Left lung (tissue), 10 donors: ENCODE data around the gene SLC14A1. TPM values are rescaled to one million over a fixed set of nuclear protein-coding genes. Genes with fewer than 3 reads are reported as not detected.
A peak's percentile ranks its signal among the peaks of the same experiment; 100 is the strongest.

ENCODE experiments used
- ATAC-seq: fragments of 200-7000 bp; cut with Tn5 transposase; one replicate; pipeline ENCODE4 v1.9.1; 2020; ENCODE audit warnings: moderate library complexity
- DNase-seq, 4 donors: peaks; one replicate each; pipeline ENCODE4 v3.0.0-alpha.2; 2013 to 2020
- H3K27ac ChIP-seq, 2 donors: fragments of 200-600 bp; sonication (generic) in 1 of 2; one replicate each; pipeline versions ENCODE4 v1.5.0 to v1.8.0; 2020 to 2021
- H3K27me3 ChIP-seq, 2 donors: fragments of 200-600 bp; sonication (generic) in 1 of 2; one replicate each; pipeline versions ENCODE4 v1.5.0 to v1.8.0; 2020 to 2021
- H3K36me3 ChIP-seq, 2 donors: fragments of 200-600 bp; sonication (generic) in 1 of 2; one replicate each; pipeline versions ENCODE4 v1.5.0 to v1.8.0; 2020 to 2021
- H3K4me1 ChIP-seq, 2 donors: fragments of 200-600 bp; one replicate each; pipeline ENCODE4 v1.8.0; 2021
- H3K4me3 ChIP-seq, 2 donors: fragments of 200-600 bp; sonication (generic) in 1 of 2; one replicate each; pipeline versions ENCODE4 v1.5.0 to v1.8.0; 2020 to 2021; ENCODE audit warnings: mild to moderate bottlenecking in 1 of 2
- H3K9me3 ChIP-seq, 2 donors: fragments of 200-600 bp; sonication (generic) in 1 of 2; one replicate each; pipeline versions ENCODE4 v1.5.0 to v1.8.0; 2020 to 2021
- CTCF ChIP-seq, 2 donors: fragments of 200-600 bp; sonication (generic) in 1 of 2; IDR thresholded peaks; one replicate each; pipeline versions ENCODE4 v1.5.0 to v1.8.0; 2021; ENCODE audit warnings: antibody characterized with exemption in 2 of 2
- intact Hi-C, 2 donors: fragments of 100-400 bp; cut with DNase I; formaldehyde crosslinking; loops; one replicate each; pipeline versions ENCODE4 v1.11.2 to v1.14.2; 2022
- polyA plus RNA-seq, 6 donors: library from polyadenylated mRNA; unstranded; fragments of 120-200 nt; gene quantifications; one replicate each; pipeline ENCODE4 v1.2.1, GENCODE V29; 2013; ENCODE audit not compliant: insufficient read length in 6 of 6
- total RNA-seq, 2 donors: library from RNA; stranded (reverse); fragmentation: NEBNext Ultra II Directional; extraction: Animal tissue kit (Norgen Biotek cat#: 25700); gene quantifications; one replicate each; pipeline ENCODE4 v1.2.1, GENCODE V29; 2021
- donor health status: DM: no; HTN: yes; CAD: no.
- donor health status: DM: no; HTN: no; CAD: no.

SLC14A1 gene
- total and polyA plus RNA-seq, 8 donors, result 0.86 to 3.1 (median 1.6) TPM

- Histone ChIP-seq H3K27ac (no peak overlapping the region), H3K27me3 (no peaks in the 10 kb centered on the region), H3K36me3 (no peaks in the 10 kb centered on the region), H3K4me3 (no peak overlapping the region), H3K9me3 (no peaks in the 10 kb centered on the region), H3K4me1 (no peaks in the 10 kb centered on the region)
- ATAC-seq (no peak), DNase-seq (no peak)
- intact Hi-C loops, result no loop called here
- no peak for TF ChIP-seq CTCF (IDR thresholded peaks at IDR 0.05)
Observed at GRCh38 chr18:45715212-45715780, 8.7 kb upstream of the SLC14A1 start.

DNA sequence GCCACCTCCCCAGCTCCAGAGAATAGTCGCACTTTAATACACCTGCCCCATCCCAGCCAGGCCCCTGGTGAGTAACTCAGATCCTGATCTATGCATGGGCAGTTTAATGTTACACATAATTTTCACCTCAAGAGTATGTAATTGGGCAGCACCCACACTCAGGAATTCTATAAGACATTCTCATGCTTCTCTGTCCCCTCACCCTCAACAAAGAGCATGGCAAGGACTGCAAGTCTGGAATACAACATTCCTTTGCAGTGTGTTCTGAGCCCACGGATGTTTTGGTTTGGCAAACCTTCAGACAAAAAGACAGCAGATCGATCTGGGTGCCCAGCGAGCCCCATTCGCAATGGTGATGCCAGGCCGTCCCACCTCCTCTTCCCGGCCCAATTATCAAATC is 4.9 kb upstream of the SLC14A1 start:
- ATAC-seq, result no peak
- Histone ChIP-seq H3K4me1 (no peaks in the 10 kb centered on the region), H3K36me3 (no peaks in the 10 kb centered on the region), H3K4me3 (no peak overlapping the region), H3K27ac (no peak overlapping the region), H3K9me3 (no peaks in the 10 kb centered on the region), H3K27me3 (no peaks in the 10 kb centered on the region)
- DNase-seq, result no peak
- intact Hi-C loops, result no loop called here
- no peak for TF ChIP-seq CTCF (IDR thresholded peaks at IDR 0.05)

DNA sequence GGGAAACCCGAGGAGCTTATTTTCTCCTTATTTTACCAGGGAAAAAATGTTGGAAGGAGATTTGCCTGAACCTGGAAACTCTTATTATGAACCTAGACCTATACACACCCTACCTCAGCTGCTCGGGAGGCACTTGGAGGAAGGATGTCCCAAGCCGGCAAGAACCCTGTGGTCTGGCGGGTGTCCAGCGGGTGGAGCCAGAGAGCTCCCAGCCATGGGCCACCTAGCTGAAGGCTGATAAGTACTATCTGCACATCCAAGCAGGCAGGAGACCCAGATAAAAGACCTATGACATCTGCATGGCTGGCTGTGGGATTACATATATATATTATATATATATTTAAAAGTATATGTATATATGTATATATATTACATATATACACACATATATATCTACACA is 1.1 kb upstream of the SLC14A1 start:
- peak; percentile 93 for ATAC-seq

DNA sequence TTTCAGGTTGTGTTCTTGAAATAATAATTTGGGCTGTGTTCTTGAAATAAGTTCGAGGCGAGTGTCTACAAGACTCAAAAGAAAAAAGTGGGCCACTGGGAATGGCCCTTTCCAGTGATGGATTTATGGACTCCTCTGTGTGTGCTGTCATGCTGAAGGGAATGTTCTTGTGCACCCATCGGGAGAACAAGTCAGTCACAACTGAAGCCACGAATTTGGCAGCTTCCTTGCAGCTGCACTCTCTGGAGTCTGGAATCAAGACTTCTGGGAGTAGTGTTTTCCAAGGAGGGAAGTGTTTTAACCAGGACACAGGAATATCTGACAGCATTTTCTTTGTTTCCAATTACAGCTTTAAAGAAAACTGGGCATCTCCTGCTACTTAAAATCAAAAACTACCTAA is 620 bp downstream of the SLC14A1 start:
- no peak for ATAC-seq
- Histone ChIP-seq H3K4me3 (no peak overlapping the region), H3K36me3 (no peaks in the 10 kb centered on the region), H3K27ac (no peak overlapping the region), H3K27me3 (no peaks in the 10 kb centered on the region), H3K9me3 (no peaks in the 10 kb centered on the region), H3K4me1 (no peaks in the 10 kb centered on the region)
- DNase-seq, result no peak
- intact Hi-C loops, result no loop called here
- no peak for TF ChIP-seq CTCF (IDR thresholded peaks at IDR 0.05)

More for the DNA sequence above, 1.1 kb upstream of the SLC14A1 start:
- Histone ChIP-seq H3K9me3 (no peaks in the 10 kb centered on the region), H3K4me3 (no peak overlapping the region), H3K4me1 (no peaks in the 10 kb centered on the region), H3K27ac (no peak overlapping the region), H3K27me3 (no peaks in the 10 kb centered on the region), H3K36me3 (no peaks in the 10 kb centered on the region)
- peak; percentile 40 to 76 for TF ChIP-seq CTCF (IDR thresholded peaks at IDR 0.05)
- intact Hi-C loops, result no loop called here
- DNase-seq, result peak; percentile 6 to 91 (median 60)

- intact Hi-C loops, result no loop called here
- Histone ChIP-seq H3K27ac (no peak overlapping the region), H3K27me3 (no peaks in the 10 kb centered on the region), H3K36me3 (no peaks in the 10 kb centered on the region), H3K4me3 (no peak overlapping the region), H3K9me3 (no peaks in the 10 kb centered on the region), H3K4me1 (no peaks in the 10 kb centered on the region)
- DNase-seq (no peak), ATAC-seq (no peak)
- no peak for TF ChIP-seq CTCF (IDR thresholded peaks at IDR 0.05)
Observed at GRCh38 chr18:45725336-45725735, 1.4 kb downstream of the SLC14A1 start.
